Right atrium auricular region (tissue), 2 donors: ENCODE data around the gene SNPH. TPM values are rescaled to one million over a fixed set of nuclear protein-coding genes. Genes with fewer than 3 reads are reported as not detected.

ENCODE experiments used
- DNase-seq: peaks from one replicate; pipeline ENCODE4 v3.0.0-alpha.2; 2019; ENCODE audit warnings: low spot score
- H3K27ac ChIP-seq, 2 donors: fragments of 200-600 bp; sonication (generic); 1 replicate in 1 of 2; 2 replicates in 1 of 2; pipeline ENCODE4 v1.5.1; 2016 to 2019
- H3K27me3 ChIP-seq, 2 donors: fragments of 200-600 bp; sonication (generic); one replicate each; pipeline versions ENCODE4 v1.5.1 to v1.6.0; 2017 to 2019
- H3K36me3 ChIP-seq: fragments of 200-600 bp; sonication (generic); one replicate; pipeline ENCODE4 v1.5.1; 2016
- H3K4me1 ChIP-seq, 2 donors: fragments of 200-600 bp; sonication (generic); one replicate each; pipeline versions ENCODE4 v1.5.1 to v1.6.0; 2017 to 2019
- H3K4me3 ChIP-seq, 2 donors: fragments of 200-600 bp; sonication (generic); 1 replicate in 1 of 2; 2 replicates in 1 of 2; pipeline ENCODE4 v1.5.1; 2017 to 2019; ENCODE audit warnings: mild to moderate bottlenecking in 1 of 2, moderate library complexity in 1 of 2
- H3K9me3 ChIP-seq, 2 donors: fragments of 200-600 bp; sonication (generic); one replicate each; pipeline ENCODE4 v1.5.1; 2019
- total RNA-seq, 2 donors: library from RNA; depleted of rRNA; stranded (reverse); fragments of >200 nt; gene quantifications; one replicate each; pipeline ENCODE4 v1.1.0, GENCODE V29; 2016
- TF ChIP-seq, protein P1 (sequence below), 2 donors: fragments of 200-600 bp; sonication (generic); IDR thresholded peaks; one replicate each; pipeline ENCODE4 v1.5.1; 2019; ENCODE audit warnings: antibody characterized with exemption in 2 of 2

The SNPH gene
- total RNA-seq, 2 donors from 2014 or later: 5.0 to 10.1 TPM

- DNase-seq: peak; percentile 91
- no peaks in the 10 kb centered on the region for H3K9me3 ChIP-seq
- H3K4me3 ChIP-seq: no peak overlapping the region
- H3K36me3 ChIP-seq: no peaks in the 10 kb centered on the region
- H3K27ac ChIP-seq: peak overlapping the region; percentile 99
- H3K27me3 ChIP-seq: no peaks in the 10 kb centered on the region
- H3K4me1 ChIP-seq: peaks cover 0 to 68% of the 10 kb centered on the region in 2 donors
- TF ChIP-seq, protein P1, sequence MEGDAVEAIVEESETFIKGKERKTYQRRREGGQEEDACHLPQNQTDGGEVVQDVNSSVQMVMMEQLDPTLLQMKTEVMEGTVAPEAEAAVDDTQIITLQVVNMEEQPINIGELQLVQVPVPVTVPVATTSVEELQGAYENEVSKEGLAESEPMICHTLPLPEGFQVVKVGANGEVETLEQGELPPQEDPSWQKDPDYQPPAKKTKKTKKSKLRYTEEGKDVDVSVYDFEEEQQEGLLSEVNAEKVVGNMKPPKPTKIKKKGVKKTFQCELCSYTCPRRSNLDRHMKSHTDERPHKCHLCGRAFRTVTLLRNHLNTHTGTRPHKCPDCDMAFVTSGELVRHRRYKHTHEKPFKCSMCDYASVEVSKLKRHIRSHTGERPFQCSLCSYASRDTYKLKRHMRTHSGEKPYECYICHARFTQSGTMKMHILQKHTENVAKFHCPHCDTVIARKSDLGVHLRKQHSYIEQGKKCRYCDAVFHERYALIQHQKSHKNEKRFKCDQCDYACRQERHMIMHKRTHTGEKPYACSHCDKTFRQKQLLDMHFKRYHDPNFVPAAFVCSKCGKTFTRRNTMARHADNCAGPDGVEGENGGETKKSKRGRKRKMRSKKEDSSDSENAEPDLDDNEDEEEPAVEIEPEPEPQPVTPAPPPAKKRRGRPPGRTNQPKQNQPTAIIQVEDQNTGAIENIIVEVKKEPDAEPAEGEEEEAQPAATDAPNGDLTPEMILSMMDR (IDR thresholded peaks at IDR 0.05): no peak
Measured at GRCh38 chr20:1330075-1330830, 64.2 kb downstream of the SNPH start.

- TF ChIP-seq, protein P1 (IDR thresholded peaks at IDR 0.05): no peak
- Histone ChIP-seq H3K27ac (peak overlapping the region; percentile 99), H3K36me3 (no peaks in the 10 kb centered on the region), H3K27me3 (no peaks in the 10 kb centered on the region), H3K4me1 (peaks cover 0 to 67% of the 10 kb centered on the region in 2 donors), H3K4me3 (no peak overlapping the region), H3K9me3 (no peaks in the 10 kb centered on the region)
- DNase-seq: peak; percentile 26
Measured at GRCh38 chr20:1331101-1331500, 65.0 kb downstream of the SNPH start.

DNA sequence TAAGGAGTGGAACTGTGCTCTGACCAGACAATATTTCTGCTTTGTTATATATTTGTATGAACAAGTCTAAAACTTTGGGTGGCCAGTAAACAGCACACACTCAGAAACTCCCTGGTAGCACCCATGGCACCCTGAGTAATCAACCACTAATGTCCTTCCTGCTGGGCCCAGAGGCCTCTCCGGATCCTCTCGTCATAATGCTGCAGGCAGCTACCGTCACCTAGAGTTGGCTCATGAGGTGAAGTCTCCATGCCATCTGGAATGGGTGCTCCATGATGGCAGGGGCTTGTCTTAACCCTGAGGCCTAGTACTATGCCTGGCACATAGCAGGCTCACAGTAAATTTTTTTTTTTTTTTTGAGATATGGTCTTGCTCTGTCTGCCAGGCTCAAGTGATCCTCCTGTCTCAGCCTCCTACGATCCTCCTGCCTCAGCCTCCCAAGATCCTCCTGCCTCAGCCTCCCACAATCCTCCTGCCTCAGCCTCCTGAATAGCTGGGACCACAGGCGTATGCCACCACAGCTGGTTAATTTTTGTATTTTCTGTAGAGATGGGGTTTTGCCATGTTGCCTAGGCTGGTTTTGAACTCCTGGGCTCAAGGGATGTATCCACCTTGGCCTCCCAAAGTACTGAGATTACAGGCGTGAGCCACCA, 65.8 kb downstream of the SNPH start:
- no peaks in the 10 kb centered on the region for H3K9me3 ChIP-seq
- H3K27ac ChIP-seq: peak overlapping the region; percentile 99
- peaks cover 0 to 67% of the 10 kb centered on the region in 2 donors for H3K4me1 ChIP-seq
- DNase-seq: peak; percentile 47
- TF ChIP-seq, protein P1 (IDR thresholded peaks at IDR 0.05): no peak
- no peak overlapping the region for H3K4me3 ChIP-seq
- H3K27me3 ChIP-seq: no peaks in the 10 kb centered on the region
- H3K36me3 ChIP-seq: no peaks in the 10 kb centered on the region

DNA sequence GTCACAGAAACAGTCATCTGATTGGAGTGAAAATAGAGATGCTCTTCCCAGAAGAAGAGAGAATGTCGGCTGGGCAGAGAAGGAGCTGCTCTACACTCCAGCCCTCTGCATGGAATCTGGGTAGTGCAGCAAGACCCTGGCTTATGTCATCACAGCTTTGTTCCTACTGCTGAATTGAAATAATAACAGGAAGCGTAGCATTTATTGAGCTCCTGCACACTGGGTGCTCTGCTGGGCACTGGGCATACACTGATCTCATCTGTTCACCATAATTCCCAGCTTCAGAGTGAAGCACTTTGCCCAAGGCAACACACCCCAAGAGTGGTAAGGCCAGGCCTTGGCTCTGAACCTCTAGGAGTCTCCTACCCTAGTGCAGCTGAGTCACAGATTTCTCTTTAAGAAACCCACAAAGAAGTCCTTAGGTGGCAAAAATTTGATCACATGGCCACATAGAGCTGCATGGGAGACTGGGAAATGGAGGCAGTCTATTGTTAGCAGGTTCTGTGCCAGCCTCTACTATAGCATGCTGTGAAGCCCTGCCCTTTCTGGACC, 66.7 kb downstream of the SNPH start:
- H3K4me1 ChIP-seq: peaks cover 0 to 67% of the 10 kb centered on the region in 2 donors
- H3K27ac ChIP-seq: no peak overlapping the region
- DNase-seq: peak; percentile 44
- no peak overlapping the region for H3K4me3 ChIP-seq
- TF ChIP-seq, protein P1 (IDR thresholded peaks at IDR 0.05): no peak
- no peaks in the 10 kb centered on the region for H3K9me3 ChIP-seq
- H3K36me3 ChIP-seq: no peaks in the 10 kb centered on the region
- no peaks in the 10 kb centered on the region for H3K27me3 ChIP-seq

DNA sequence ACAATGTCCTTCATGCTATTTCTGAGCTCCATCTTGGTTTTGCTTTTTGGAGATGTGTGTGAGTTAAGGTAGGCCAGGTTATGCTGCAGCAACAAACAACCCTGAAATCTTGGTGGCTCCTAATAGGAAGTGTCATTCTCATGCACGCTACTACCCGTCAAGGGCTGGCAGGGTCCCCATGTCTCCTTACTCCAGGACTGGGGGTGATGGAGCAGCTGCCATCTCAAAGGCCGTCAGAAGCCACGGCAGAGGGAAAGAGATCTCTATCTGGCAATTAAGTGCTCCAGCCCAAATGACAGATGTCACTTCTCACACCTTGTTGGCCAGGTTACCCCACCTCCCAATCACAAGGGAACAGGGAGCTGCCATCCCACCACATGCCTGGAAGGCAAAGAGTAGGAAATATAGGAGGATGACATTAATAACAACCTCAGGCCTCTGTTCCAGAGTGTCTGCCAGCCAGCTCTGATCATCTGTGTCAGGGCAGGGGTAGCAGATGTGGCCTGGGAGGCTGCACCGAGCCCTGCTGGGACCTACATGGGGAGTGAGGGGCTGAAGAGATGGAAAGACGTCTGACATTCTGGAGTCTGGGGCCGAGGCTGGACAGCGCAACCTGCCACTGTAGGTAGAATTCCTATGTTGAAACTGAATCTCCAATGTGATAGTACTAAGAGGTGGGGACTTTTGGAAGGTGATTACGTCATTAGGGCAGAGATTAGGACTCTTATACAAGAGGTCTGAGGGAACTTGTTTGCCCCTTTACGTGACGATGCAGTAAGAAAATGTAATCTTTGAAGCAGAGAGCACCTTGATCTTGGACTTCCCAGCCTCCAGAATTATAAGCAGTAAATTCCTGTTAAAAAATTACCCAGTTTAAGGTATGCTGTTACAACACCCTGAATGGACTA, 67.6 kb downstream of the SNPH start:
- H3K4me1 ChIP-seq: peaks cover 0 to 65% of the 10 kb centered on the region in 2 donors
- DNase-seq: peak; percentile 23
- H3K9me3 ChIP-seq: no peaks in the 10 kb centered on the region
- H3K4me3 ChIP-seq: no peak overlapping the region
- no peaks in the 10 kb centered on the region for H3K36me3 ChIP-seq
- H3K27me3 ChIP-seq: no peaks in the 10 kb centered on the region
- TF ChIP-seq, protein P1 (IDR thresholded peaks at IDR 0.05): no peak
- H3K27ac ChIP-seq: peak overlapping the region in 1 of 2 donors; percentile 2
